ENCODE results near the gene CEMP1.

The CEMP1 gene

DNA sequence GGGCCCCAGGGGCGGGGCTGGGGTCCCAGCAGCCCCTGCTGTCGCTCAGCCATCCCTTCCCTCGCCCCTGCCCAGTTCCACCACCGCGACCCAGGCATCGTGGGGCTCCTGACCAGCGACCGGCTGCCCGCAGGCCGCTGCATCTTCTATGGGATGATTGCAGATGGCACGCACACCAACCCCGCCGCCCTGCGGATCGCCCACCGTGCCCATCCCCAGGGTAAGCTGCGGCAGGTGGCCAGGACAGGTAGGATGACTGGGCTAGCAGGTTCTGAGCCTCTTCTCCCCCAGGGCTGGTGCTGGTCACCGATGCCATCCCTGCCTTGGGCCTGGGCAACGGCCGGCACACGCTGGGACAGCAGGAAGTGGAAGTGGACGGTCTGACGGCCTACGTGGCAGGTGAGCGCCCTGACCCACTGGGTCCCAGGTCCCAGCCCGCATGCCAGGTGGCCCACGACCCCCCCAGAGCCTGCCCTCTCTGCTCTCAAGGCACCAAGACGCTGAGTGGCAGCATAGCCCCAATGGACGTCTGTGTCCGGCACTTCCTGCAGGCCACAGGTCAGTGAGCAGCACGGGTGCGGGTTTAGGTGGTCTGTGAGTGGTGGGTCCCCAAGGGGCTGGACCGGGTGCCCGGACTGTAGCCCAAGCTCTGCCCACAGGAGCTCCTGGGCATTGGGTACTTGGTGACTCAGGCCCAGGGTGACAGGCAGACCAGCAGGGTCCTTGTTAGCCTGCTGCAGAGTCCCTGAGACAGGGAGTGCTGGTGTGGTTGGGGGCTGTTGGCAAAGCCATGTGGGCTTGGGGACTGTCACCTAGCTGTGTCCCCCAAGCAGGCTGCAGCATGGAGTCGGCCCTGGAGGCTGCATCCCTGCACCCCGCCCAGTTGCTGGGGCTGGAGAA, 2.8 kb downstream of the CEMP1 start:
- FAIRE-seq, result no peak
- DNase-seq (ENCODE audit: insufficient read length, low spot score), result no peak
- TF ChIP-seq, protein P1, sequence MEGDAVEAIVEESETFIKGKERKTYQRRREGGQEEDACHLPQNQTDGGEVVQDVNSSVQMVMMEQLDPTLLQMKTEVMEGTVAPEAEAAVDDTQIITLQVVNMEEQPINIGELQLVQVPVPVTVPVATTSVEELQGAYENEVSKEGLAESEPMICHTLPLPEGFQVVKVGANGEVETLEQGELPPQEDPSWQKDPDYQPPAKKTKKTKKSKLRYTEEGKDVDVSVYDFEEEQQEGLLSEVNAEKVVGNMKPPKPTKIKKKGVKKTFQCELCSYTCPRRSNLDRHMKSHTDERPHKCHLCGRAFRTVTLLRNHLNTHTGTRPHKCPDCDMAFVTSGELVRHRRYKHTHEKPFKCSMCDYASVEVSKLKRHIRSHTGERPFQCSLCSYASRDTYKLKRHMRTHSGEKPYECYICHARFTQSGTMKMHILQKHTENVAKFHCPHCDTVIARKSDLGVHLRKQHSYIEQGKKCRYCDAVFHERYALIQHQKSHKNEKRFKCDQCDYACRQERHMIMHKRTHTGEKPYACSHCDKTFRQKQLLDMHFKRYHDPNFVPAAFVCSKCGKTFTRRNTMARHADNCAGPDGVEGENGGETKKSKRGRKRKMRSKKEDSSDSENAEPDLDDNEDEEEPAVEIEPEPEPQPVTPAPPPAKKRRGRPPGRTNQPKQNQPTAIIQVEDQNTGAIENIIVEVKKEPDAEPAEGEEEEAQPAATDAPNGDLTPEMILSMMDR (IDR thresholded peaks at IDR 0.05; ENCODE audit: insufficient read depth, missing control alignments), result no peak

DNA sequence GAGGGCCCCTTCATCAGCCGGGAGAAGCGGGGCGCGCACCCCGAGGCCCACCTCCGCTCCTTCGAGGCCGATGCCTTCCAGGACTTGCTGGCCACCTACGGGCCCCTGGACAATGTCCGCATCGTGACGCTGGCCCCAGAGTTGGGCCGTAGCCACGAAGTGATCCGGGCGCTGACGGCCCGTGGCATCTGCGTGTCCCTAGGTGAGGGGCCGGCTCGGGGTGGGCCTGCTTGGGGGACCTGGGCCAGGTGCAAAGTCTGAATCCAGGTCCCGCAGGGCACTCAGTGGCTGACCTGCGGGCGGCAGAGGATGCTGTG, 3.5 kb downstream of the CEMP1 start:
- TF ChIP-seq, protein P1 (IDR thresholded peaks at IDR 0.05; ENCODE audit: insufficient read depth, missing control alignments), result no peak
- DNase-seq (ENCODE audit: insufficient read length, low spot score) (no peak), FAIRE-seq (no peak)

DNA sequence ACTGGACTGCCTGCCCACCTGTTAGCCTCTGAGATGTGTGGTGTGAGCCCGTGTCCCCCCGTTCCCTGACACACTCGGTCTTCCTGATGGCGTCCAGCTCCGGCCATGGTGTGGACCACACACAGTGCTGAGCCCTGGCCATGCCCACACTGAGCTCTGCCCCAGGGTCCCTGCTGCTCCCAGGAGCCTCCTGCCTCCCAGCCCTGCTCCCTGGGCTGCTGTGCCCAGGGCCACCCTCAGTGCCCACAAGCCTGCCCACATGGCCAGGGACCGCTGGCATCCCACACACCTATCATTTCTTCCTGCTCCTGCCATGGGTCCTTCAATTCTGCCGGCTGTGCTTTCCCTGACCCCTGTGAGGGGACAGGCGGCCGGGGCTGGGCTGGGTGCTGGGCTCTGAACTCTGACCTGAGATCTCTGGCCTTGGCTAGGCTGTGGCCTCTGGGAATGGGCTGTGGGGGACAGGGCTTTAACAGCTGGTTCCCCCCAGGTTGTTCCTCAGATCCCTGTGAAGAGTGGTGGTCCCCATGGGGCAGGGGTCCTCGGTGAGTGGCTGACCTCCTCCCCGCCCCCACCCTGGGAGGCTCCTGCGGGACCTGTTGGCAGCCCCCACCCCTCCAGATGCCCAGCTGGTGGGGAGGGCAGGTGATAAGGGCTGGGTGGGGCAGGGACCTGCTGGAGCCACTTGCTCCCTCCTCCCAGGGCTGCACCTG, 4.0 kb downstream of the CEMP1 start:
- TF ChIP-seq, protein P1 (IDR thresholded peaks at IDR 0.05; ENCODE audit: insufficient read depth, missing control alignments), result no peak
- FAIRE-seq (no peak), DNase-seq (ENCODE audit: insufficient read length, low spot score) (no peak)

DNA sequence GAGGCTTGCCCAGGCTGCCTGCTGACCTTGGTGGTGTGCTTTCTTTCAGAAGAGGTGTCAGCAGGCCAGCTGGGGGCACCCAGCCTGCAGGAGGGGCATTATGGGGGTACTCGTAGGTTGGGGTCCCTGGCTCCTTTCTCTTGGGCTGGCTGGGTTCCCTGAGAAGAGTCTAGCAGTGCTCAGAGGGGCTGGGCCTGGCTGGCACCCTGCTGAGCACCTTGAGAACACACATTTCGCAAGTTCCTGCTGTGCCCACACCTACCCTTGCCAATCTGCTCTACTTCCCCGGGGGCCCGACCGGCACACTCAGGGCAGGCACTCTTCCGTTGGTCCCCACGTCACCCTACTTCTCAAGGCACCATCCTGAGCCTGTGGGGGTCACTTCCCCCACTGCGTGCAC, 5.1 kb downstream of the CEMP1 start:
- TF ChIP-seq, protein P1 (IDR thresholded peaks at IDR 0.05; ENCODE audit: insufficient read depth, missing control alignments), result no peak
- FAIRE-seq, result no peak
- DNase-seq (ENCODE audit: insufficient read length, low spot score), result no peak

DNA sequence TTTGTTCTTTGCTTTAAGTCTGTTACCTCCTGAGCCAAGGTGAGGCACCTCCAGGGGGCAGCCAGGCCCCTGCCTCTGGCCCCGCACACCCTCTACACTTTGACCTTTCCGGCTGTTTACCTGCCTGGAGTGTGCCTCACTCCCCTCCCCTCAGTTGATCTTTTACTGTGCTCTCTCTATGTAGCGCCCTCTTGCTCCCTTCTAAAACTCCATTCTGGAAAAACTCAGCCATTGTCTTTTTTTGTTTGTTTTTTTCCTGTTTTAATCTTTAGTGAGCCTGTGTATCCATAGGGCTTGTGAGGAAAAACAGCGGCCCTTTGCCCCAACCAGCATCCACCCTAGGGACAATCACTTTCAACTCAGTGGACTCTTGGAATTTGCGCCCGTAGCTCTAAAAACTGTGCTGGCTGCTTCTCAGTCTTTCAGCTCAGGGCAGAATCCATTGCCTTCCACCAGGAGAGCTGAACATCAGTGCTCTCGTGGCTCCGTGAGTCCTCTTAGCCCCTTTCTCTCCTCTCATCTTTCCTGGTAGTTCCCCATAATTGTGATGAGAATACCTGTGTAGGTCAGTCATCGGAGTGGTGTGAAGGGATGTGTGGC, 6.8 kb downstream of the CEMP1 start:
- TF ChIP-seq, protein P1 (IDR thresholded peaks at IDR 0.05; ENCODE audit: insufficient read depth, missing control alignments), result no peak
- DNase-seq (ENCODE audit: insufficient read length, low spot score) (no peak), FAIRE-seq (no peak)

DNA sequence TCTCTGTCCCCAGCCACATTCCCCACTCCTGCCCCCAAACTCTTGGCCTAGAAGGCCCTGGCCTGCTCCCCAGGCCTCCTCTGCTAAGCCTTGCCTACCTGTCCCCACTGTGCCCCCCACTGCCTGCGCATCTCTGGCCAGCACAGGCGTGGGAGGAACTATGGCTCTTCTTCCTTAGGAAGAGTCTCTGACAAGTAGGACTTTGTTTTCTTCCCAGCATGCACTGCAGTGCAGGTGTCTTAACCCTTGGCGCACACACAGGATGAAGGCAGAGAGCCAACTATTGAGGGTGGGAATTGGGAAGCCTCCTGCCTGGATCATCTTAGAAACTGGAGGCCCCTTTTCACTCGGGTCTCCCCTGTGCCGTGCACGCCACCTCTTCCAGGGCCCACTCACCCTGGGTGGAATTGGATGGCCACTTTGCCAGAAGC, 7.4 kb downstream of the CEMP1 start:
- no peak for FAIRE-seq
- TF ChIP-seq, protein P1 (IDR thresholded peaks at IDR 0.05; ENCODE audit: insufficient read depth, missing control alignments), result no peak
- no peak for DNase-seq (ENCODE audit: insufficient read length, low spot score)
